Measurements from ENCODE around the gene ADAM19.

GRCh38 chr5:157449011-157449723 lies 126.4 kb downstream of the ADAM19 start:
- no peak for TF ChIP-seq CTCF (IDR thresholded peaks at IDR 0.05)
- TF ChIP-seq POLR2A (IDR thresholded peaks at IDR 0.05) = no peak

Data from uterus (tissue), 2 donors.